HG03039 (cell line): Measurements from ENCODE around the gene TRPC6.
A peak's percentile ranks its signal among the peaks of the same experiment; 100 is the strongest.

Experiments
- ATAC-seq: cut with Tn5 transposase; IDR thresholded peaks from one replicate; pipeline ENCODE4 v1.9.1; 2021; ENCODE audit warnings: mild to moderate bottlenecking, moderate library complexity; ENCODE audit not compliant: unreplicated experiment

The TRPC6 gene

DNA sequence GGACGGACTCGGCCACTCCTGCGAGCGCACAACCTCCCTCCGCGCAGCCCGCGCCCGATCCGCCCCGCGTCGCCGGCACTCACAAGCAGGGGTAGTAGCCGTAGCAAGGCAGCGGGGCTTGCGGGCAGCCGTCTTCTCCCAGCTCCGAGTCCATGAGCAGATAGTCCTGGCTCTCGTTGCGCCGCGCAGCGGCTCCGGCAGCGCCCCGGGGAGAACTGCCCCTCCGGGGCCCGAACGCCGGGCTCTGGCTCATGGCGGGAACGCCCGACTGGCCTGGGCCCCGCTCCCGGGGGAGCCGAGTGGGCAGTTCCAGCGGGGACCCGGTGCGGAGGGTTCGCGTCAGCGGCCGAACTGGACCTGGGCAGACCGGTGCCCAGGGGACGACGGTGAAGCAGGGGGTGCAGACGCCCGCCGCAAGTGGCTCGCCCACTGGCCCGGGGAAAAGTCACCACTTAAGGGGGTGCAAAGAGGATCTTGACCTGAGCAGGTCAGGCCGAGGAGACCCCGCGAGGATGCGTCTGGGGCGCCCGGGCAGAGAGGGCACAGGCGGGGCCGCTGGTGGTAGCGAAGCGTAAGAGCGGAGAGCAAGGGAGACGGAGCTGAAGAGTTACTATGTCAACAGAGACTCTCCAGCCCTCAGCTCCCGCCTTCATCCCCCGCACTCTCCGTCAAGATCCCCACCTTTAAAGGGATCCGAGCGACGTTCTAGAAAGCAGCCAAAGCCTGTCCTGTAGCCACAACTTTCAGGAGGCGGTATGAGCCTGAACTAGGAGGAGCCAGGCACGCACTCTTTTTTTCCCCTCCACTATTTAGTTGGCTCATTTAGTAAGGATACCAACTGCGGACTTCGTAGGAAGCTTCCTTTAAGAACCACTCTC, at the start of gene TRPC6:
Gene TRPC6, minus strand, starts transcription at position 757 of the 878 bp plus-strand sequence. Its CDS starts 504 bp downstream, at position 253.
- ATAC-seq = no peak

DNA sequence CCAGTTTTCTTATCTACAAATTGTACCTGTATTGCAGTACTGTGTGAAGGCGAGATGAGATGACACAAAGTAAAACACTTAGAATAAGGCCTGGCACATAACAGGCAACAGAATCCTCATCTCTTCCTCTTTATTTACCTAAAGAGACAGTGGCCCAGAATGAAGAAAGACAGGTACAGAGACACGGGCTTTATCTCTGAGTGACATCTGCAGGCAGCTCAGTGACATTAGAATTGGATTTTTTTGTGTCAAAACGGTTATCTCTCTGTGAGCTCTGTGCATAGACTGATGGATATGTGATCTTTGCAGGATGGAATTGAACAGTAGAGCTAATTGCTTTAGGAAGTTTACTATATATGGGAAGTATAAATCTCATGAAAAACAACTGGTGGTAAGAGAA, 36.2 kb upstream of the TRPC6 start:
- no peak for ATAC-seq

GRCh38 chr11:101618709-101619108, 34.9 kb upstream of the TRPC6 start:
- no peak for ATAC-seq

- no peak for ATAC-seq
These were observed 34.0 kb upstream of the TRPC6 start for GRCh38 chr11:101617735-101618332.

- ATAC-seq = no peak
These were observed 28.7 kb upstream of the TRPC6 start for GRCh38 chr11:101612481-101612880.

- no peak for ATAC-seq
These were observed 17.1 kb upstream of the TRPC6 start for GRCh38 chr11:101600924-101601323.

- ATAC-seq = no peak
These were observed 3.2 kb upstream of the TRPC6 start for GRCh38 chr11:101586965-101587364.

- no peak for ATAC-seq
These were observed 848 bp upstream of the TRPC6 start for GRCh38 chr11:101584655-101585054.

GRCh38 chr11:101584129-101584515, 315 bp upstream of the TRPC6 start:
- ATAC-seq = no peak

- no peak for ATAC-seq
These were observed 887 bp downstream of the TRPC6 start for GRCh38 chr11:101582989-101583250.

DNA sequence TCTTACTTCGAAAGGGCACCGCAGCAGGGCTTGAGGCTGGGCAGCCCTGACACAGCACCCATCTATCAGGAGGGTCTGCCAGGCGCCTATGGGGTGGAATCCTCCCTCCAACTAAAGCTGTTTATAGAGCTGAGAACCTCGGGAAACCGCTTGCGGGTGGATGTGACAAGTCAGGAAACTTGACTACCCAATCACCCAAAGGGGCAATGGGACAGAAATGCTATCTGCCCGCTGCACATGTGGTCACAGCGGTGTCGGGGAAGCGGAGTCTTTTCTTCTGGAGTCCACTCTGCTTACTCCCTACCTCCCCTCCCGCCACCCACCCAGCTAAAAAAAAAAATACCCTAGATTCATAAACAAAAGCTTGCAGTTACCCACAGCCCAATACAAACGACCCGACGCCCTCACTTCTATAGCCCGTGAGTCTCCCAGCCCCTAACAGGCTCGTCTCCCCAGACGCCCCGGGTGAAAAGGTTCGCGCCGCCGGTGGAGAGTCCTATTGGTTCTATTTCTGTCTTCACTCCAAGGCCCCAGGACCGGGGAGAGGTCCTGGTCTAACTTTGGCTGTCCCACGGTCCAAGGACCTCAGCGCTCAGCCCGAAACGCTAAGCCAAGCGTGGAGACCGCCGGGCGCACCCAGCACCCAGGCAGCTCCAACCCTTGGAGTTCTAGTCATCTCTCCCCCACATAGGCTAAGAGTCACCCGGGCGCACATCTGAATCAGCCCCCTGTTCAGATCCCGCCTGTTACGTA, 1.4 kb downstream of the TRPC6 start:
- no peak for ATAC-seq

- no peak for ATAC-seq
These were observed 6.3 kb downstream of the TRPC6 start for GRCh38 chr11:101577461-101577860.

- ATAC-seq = no peak
These were observed 7.4 kb downstream of the TRPC6 start for GRCh38 chr11:101576456-101576855.

DNA sequence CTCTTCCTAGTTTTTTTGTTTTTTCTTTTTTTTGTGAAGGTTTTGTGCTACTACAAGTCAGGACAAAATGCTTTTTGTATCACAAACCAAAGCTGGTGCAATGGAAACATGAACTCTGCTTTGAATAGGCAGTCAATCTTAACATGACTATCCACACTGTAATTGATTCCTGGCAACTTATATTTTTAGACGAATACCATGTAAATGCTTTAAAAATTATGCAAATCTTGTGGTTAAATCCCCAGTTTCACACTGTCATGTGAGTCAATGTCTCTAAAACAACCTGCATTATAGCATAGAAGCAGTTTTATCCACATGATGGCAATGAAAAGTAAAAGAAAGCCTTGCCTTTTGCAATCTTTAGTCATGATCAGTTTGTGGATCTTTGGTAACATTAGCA, 8.9 kb downstream of the TRPC6 start:
- ATAC-seq = no peak

DNA sequence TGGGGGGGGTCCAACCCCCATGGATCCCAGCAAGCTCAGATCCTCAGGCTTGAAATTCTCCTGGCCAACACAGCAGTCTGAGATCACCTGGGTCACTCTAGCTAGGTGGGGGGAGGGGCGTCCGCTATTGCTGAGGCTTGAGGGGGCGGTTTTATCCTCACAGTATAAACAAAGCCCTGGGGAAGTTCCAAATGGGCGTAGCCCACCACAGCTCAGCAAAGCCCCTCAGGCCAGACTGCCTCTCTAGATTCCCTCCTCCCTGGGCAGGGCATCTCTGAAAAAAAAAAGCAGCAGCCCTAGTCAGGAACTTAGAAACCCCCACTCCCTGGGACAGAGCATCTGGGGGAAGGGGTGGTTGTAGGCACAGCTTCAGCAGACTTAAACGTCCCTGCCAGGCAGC, 16.7 kb downstream of the TRPC6 start:
- ATAC-seq = no peak

DNA sequence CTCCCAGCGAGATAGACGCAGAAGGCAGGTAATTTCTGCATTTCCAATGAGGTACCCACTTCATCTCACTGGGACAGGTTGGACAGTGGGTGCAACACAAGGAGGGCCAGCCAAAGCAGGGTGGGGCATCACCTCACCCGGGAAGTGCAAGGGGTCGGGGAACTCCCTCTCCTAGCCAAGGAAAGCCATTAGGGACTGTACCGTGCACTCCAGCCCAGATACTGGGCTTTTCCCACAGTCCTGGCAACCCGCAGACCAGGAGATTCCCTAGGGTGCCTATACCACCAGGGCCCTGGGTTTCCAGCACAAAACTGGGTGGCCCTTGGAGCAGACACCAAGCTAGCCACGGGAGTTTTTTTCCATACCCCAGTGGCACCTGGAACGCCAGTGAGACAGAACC, 17.2 kb downstream of the TRPC6 start:
- no peak for ATAC-seq

DNA sequence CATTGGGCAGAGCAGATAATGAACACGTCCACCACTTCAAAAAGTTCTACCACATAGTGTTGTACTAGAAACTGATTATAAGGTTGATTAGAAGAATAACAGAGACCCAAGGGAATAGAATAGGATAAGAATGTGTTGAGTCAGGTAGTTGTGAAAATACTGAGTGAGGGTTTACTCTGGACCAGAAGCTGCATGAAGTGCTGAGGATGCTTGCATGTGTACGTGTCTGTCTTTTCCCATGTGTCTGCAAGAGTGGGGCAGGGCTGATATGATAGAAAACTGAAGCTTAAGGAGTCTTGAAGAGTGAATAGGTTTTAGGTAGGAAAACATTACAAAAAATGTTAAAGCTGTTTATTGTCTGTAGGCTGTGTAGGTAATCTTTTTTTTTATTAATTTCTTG, 20.6 kb downstream of the TRPC6 start:
- no peak for ATAC-seq

- no peak for ATAC-seq
These were observed 28.4 kb downstream of the TRPC6 start for GRCh38 chr11:101555366-101555765.

- ATAC-seq = peak; percentile 98
These were observed 29.9 kb downstream of the TRPC6 start for GRCh38 chr11:101553891-101554292.

GRCh38 chr11:101552888-101553287, 30.9 kb downstream of the TRPC6 start:
- ATAC-seq = no peak

- ATAC-seq = no peak
These were observed 55.3 kb downstream of the TRPC6 start for GRCh38 chr11:101528541-101528940.
